ENCODE measurements around the gene STUB1.

STUB1 gene

GRCh38 chr16:698911-699671 is 18.9 kb downstream of the STUB1 start:
- DNase-seq = no peak

- DNase-seq = no peak
Measured at GRCh38 chr16:700684-701584, 20.7 kb downstream of the STUB1 start.

GRCh38 chr16:702341-702740 is 22.1 kb downstream of the STUB1 start:
- no peak for DNase-seq

GRCh38 chr16:703406-703805 is 23.2 kb downstream of the STUB1 start:
- DNase-seq = no peak

- DNase-seq = no peak
Measured at GRCh38 chr16:704047-704446, 23.8 kb downstream of the STUB1 start.

GRCh38 chr16:704552-705380 is 24.6 kb downstream of the STUB1 start:
- DNase-seq = no peak

GRCh38 chr16:705431-706188 is 25.4 kb downstream of the STUB1 start, which contains the start of gene FBXL16:
Gene FBXL16 (minus strand): TSS chr16:705801. CDS start chr16:697405, 8,396 bp downstream.
- no peak for DNase-seq

- no peak for DNase-seq
Measured at GRCh38 chr16:706189-707061, 26.2 kb downstream of the STUB1 start.

- no peak for DNase-seq
Measured at GRCh38 chr16:707062-707538, 26.9 kb downstream of the STUB1 start.

GRCh38 chr16:708019-708418 is 27.8 kb downstream of the STUB1 start:
- no peak for DNase-seq

GRCh38 chr16:708959-709358 is 28.7 kb downstream of the STUB1 start:
- no peak for DNase-seq

GRCh38 chr16:709566-710499 is 29.6 kb downstream of the STUB1 start:
- DNase-seq = peak; percentile 37

- no peak for DNase-seq
Measured at GRCh38 chr16:710500-711075, 30.4 kb downstream of the STUB1 start.

- DNase-seq = no peak
Measured at GRCh38 chr16:711084-711483, 30.9 kb downstream of the STUB1 start.

GRCh38 chr16:711548-712320 is 31.5 kb downstream of the STUB1 start:
- DNase-seq = peak; percentile 56

GRCh38 chr16:712740-713250 is 32.6 kb downstream of the STUB1 start:
- peak; percentile 83 for DNase-seq

- no peak for DNase-seq
Measured at GRCh38 chr16:714079-714478, 33.9 kb downstream of the STUB1 start.
